WTC11 (cell line): ENCODE results near the gene SCML1.

Experiments
- CTCF ChIP-seq: fragments of 200-600 bp; IDR thresholded peaks from 2 replicates; pipeline ENCODE4 v1.8.0; 2022; ENCODE audit warnings: antibody characterized with exemption
- ZNF532 ChIP-seq: fragments of 250-450 bp; sonication (Bioruptor Pico); IDR thresholded peaks from 2 replicates; pipeline ENCODE4 v1.9.0; 2021; ENCODE audit warnings: mild to moderate bottlenecking, borderline replicate concordance

GRCh38 chrX:17687648-17688047, 49.6 kb upstream of the SCML1 start:
- TF ChIP-seq CTCF: no peak
- TF ChIP-seq ZNF532 (CRISPR knock-in tag): no peak
